Stimulated activated CD4-positive, alpha-beta T cell treated with anti-CD3 and anti-CD28 coated beads, Interleukin-1b, Interleukin-23, amount 100 ng/mL, for 24 hours (primary cell): ENCODE measurements around the gene TRAF3IP1.
"Not testable (repeated sequence)": the region's sequence is repeated elsewhere in the genome, so short reads cannot be mapped to it uniquely, and the experiment has no call there.

ENCODE experiments used
- DNase-seq, 4 experiments: peaks; one replicate each; pipeline ENCODE4 v3.0.0-alpha.2; 2020; ENCODE audit warnings: low read depth in 4 of 4, low spot score in 1 of 4

Gene TRAF3IP1

DNA sequence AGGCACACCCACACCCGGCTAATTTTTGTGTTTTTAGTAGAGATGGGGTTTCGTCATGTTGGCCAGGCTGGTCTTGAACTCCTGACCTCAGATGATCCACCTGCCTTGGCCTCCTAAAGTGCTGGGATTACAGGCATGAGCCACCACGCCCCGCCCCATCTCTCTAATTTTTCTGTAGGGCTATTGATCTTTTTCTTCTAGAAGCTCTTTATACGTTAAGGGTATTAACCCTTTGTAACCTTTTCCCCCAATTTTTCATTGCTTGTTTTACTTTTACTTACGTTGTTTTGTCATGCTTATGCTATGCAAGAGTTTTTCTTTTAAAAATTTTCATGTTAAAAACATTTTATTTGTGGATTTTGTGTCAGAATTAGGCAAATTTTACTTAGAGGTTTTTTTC is 121.9 kb downstream of the TRAF3IP1 start:
- not testable (repeated sequence) for DNase-seq

DNA sequence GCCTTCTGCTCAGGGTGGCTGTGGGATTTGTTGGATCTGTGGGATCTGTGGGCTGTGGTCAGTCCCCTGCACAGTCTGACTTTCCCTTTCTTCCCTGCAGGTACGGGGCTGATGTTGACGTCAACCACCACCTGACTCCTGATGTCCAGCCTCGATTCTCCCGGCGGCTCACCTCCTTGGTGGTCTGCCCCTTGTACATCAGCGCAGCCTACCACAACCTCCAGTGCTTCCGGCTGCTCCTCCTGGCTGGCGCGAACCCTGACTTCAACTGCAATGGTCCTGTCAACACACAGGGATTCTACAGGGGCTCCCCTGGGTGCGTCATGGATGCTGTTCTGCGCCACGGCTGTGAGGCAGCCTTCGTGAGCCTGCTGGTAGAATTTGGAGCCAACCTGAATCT is 123.9 kb downstream of the TRAF3IP1 start:
- DNase-seq: no peak

DNA sequence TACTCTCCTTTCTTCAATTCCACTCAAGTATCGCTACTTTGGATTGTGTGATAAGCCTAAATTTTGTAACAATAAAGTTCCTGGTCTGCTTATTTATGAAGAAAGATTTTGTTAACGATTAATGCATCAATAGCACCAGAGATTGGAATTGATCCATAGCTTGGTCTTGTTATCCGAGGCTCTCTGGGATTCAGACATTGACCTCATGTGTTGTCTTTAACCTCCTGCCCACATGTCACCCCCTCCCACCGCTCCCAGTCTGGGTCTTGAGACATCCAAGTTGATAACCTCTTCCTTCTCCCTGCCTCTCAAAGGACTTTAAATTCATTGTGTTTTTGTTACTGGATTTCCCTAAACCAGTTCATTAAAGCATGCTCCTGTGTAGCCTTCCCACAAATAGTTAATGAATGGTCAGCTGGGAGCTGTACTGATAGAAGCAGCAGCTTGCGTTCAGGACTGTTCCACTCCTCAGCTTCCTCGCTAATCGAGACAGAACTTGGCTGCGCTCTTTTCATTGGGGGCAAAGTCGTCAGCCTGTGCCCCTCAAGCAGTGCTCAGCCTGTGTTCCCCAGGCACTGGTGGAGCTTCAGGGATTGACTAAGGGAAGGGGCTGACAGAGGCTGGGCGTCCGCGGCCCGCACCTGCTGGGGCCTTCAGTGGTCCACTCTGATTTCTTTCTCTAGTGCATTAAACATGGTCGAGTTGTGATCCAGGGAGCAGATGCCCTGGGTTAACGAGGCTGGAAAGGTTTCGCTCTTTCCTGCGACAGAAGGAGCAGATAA is 125.3 kb downstream of the TRAF3IP1 start:
- no peak for DNase-seq

- DNase-seq: no peak
These were observed 126.1 kb downstream of the TRAF3IP1 start for GRCh38 chr2:238446371-238446770.

GRCh38 chr2:238448031-238448955 is 128.0 kb downstream of the TRAF3IP1 start:
- no peak for DNase-seq

DNA sequence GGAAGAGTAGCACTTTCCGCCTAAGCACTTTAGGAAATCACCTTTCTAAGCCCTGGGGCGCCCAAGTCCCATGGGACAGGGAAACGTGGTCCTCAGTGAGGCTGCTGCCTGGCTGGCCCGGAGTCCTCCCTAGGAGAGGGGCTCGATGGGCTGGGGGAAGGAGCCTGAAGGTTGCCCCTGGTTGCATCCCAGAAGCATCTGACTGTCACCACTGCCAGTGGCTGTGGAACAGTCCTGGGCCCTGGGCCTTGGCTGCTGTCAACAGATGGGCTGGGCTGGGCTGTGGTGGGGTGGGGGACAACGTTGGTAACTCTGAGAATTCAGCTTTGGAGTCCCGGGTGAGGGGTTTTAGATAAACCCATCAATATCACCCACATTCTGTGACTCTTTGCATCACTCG is 128.9 kb downstream of the TRAF3IP1 start:
- no peak for DNase-seq

DNA sequence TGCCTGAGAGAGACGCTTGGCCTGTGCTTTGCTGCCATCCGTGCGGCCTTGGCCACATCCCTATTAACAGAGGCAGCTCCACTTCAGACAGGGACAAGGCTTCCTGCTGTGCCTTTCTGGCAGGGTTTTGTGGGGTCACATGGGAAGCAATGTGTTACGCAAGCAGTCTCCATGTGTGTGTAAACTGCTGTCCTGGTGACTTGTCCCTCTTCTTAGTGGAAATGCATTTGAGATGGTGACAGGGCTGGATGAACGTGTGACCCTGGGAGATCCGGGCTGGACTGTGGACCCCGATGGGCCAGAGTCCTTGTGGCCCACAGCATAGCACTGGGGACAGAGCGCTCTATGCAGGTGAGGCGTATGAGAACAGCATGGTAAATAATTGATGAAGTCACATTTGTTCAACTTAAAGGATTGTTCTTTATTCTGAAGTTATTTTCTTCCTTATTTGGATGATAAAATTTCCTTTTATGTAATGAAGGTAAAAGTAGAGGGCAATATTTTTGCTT is 129.6 kb downstream of the TRAF3IP1 start:
- DNase-seq: no peak

GRCh38 chr2:238450440-238450861 is 130.1 kb downstream of the TRAF3IP1 start:
- DNase-seq: no peak
